Activated T-cell treated with anti-CD3 and anti-CD28 coated beads for 4 hours (primary cell): ENCODE measurements around the gene KCNAB3.
"Not testable (repeated sequence)": the region's sequence is repeated elsewhere in the genome, so short reads cannot be mapped to it uniquely, and the experiment has no call there.

Experiments
- DNase-seq: peaks from one replicate; pipeline ENCODE4 v3.0.0-alpha.2; 2020

KCNAB3 gene

DNA sequence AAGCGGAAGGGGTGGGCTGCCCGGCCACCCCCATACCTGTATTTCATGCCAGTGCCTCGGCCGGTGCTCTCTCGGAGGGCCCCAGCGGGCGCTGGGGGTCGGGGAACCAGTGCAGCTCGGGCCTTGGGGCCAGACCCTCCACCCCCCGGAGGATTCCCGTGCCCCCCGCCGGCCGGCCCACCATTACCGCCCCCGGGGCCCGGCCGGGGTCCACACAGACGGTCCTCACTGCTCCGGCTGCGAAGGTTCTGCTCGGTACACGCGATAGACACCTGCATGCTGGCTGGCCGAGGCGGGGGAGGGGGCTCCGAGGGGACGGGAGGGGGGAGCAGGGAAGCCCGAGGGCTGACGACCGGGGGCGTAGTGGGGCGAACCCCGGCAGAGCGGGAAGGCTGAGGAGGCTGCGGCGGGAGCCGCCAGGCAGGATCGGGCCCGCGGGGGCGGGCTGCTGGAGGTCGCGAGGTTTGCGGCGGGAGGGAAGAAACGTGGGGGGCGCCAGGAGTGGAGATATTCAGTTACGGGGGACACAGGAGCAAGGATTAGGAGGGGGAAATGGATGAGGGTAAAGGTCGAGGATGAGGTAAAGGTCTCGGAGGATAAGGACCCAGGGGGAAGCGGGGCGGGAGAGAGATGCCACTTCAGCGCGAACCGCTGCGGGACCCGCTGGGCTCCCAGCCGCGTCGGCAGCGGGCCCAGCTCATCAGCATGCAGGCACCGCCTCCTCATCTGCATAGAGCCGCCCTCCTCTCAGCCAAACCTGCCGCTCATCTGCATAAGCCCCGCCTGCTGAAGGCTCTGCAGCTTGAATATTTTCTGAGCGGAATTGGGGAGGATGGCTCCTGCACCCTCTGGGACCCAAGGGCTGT, at the start of gene KCNAB3:
Gene KCNAB3, minus strand, starts transcription at position 699 of the 866 bp plus-strand sequence. Its CDS starts 421 bp downstream, at position 278.
- no peak for DNase-seq

DNA sequence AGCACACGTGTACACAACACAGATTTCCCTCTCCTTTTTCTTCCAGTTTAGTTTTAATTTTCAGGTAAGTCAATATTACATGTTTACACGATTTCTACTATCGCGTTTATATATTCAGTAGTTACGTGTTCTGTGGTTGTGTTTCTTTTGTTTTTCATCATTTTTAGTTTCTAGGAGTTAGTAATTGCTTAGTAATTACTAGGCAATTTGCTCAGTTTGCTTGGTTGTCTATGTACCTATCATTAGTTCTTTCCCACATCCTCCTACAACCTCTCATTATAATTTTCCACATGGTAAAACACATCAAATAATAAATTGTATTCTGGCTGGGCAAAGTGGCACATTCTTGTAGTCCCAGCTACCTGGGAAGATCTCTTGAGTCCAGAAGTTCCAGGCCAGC, 48.1 kb upstream of the KCNAB3 start:
- no peak for DNase-seq

DNA sequence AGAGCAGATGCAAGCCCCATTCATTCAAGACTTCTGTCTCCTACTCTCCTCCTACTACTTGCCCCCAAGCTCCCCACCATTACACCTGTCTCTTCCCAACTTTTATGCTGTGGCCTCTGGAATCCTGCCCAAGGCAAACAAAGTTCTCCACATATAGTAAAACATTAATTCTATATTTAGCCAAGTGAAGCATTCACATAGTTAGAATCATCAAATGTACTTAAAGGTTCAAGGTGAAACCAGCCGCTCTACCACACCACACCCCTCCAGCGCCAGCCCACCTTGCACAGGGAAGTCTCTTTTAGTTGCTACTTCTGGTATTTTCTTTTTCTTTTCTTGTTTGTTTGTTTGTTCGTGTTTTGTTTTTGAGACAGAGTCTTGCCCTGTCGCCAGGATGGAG, 47.4 kb upstream of the KCNAB3 start:
- no peak for DNase-seq

DNA sequence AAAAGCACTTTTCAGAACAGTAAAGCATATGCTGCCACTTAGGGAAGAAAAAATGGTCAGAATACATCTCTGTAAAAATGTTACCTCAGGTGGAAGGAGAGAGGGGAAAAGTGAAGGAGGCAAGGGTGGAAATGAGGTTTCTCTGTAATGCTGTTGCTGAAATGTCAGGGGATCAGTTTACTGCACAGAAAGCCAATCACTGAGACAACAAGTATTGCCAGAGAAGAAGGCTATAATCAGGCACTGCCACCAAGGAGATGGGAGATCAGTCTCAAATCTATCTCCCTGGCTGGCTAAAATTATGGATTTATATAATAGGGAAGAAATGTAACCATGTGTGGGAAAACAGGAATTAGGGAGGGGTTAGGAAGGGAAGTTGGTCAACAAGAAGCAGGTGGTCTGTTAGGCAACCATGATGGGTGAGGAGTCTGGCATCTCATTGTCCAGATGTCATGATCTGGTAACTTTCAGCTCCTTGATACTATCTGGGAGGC, 45.0 kb upstream of the KCNAB3 start:
- no peak for DNase-seq

DNA sequence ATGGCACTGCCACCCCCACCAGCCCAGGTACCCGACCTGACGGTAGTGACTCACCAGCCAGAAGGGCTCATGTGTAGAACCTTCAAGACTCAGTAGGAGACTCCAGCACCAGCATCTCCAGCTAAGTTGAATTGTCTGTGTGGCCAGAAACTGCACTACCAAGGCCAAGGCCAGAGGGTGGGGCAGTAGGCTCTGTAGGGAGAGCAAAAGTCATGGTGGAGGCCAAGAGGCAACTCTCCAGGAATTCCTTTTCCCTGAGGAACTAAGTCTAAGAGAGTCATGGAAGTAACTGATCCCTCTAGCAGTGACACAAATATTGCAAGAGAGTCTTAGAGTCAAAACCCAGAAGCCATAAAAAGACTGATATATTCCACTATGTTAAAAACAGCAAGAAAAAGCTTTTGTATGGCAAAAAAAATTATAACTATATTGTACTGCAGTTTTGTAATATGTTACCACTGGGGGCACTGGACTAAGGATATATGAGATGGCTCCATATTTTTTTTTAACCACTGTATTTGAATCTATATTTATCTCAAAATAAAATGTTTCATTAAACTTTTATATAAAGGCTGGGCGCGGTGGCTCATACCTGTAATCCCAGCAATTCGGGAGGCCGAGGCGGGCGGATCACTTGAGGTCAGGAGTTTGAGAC, 42.6 kb upstream of the KCNAB3 start:
- no peak for DNase-seq

DNA sequence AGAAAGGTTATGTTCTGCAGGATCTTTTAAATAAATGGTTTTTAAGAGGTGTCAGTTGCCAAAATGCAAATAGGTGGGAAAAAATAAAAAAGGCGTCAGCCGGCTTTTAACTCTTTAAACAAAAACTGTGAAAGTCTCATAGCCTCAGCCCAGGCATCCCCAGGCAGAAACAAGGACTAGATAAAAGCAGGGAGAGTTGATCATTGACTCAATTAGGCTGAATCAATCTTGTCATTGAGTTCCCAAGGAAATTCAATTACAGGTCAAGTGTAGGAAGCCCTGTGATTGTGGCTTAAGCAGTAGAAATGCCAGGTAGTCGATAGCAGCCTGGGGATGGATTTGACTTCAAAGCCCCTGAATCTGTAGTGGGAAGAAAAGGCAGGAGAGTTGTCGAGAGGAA, 42.0 kb upstream of the KCNAB3 start:
- no peak for DNase-seq

DNA sequence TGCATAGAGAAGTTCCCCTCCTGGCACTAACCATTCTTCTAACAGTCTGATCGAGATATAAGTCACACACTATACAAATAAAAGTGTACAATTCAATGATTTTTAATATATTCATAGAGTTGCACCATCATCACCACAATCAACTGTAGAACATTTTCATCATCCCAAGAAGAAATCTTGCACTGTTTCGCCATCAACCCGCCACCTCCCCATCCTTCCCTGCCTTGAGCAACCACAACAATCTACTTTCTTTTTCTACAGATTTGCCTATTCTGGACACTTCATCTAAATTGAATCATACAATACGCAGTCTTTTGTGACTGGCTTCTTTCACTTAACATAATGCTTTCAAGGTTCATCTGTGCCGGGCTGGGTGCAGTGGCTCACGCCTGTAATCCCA, 39.8 kb upstream of the KCNAB3 start:
- no peak for DNase-seq

DNA sequence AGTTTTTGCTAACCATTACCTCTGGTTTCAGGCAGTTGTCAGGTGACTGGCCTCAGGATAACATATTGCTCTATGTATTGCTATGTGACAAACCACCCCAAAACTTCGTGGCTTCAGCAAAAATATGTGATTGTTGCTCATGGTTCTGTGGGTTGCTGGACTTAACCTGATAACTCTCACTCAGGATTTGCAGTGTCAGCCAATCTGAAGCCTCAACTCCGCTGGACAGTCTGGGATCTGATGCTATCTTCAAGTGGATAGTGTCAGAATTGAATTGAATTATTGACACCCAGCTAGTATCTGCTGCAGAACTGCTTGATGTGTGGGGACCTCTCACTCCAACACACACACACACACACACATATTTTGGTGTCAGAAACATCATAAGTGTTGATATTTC, 38.1 kb upstream of the KCNAB3 start:
- no peak for DNase-seq

DNA sequence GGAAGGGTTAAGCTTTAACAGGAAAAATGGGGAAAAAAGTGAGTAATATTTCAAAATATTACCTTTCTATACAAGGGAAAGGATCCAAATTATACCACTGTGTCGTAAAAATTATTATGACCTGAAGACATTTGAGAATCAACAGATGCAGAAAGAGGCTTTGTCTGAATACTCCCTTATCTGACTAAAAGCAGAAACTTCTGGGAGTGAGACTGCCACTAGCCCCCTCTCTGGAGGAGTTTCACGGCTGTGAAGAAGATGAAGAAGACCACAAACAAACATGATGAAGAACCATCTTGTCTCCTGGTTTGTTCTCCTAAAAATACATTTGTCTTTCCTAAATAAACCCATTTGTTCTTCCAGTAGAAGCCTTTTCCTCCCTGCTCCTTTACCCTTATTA, 31.8 kb upstream of the KCNAB3 start:
- no peak for DNase-seq

DNA sequence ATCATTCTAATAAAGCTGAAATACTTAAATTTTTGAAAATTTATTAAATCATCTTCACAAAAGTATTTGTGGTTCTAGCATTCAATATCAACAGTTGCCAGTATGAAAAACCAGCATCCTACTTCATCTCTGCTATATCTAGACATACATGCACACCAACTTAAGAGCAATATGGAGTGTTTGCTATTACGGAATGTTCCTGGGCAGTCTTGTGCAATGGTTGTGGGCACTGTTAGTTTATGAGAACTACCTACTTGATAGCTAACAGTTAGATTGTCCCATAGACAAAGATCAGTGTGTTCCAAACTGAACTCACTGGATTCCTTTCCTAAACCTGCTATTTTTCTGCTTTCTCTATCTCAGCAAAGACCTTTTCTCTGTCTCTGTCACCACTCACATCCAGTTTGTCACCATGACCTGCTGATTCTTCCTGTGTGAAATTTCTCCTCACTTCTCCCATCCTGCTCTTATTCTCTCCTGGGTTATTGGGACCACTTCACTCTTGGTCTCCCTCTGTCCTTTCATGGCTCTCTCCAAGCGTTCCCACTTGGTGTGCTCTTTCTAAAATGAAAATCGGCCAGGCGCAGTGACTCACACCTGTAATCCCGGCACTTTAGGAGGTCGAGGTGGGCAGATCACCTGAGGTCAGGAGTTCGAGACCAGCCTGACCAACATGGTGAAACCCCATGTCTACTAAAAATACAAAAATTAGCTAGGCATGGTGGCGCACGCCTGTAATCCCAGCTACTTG, 30.0 kb upstream of the KCNAB3 start:
- no peak for DNase-seq

DNA sequence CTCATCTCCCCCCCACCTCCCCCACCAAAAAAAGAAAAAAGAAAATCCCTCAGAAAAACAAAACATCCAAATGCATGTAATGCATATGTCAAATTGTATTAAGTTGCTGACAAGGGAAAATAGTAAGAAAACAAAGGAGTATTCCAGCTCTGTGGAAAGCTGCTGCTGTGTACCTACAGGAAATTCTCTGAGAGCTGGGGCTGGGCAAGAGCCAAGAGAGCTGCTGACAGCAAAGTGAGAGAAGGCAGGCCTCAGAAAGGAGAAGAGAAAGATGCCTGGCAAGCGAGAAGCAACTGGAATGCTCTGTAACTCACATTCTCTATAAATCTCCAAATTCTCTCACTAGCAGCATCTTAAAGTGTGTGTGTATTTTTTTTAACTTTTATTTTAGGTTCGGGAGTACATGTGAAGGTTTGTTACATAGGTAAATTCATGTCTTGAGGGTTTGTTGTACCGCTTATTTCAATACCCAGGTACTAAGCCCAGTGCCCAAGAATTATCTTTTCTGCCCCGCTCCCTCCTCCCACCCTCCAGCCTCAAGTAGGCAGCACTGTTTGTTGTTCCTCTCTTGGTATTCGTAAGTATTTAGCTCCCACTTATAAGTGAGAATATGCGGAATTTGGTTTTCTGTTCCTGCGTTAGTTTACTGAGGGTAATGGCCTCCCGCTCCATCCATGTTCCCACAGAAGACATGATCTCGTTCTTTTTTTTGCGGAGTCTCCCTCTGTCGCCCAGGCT, 26.7 kb upstream of the KCNAB3 start:
- DNase-seq, result no peak

DNA sequence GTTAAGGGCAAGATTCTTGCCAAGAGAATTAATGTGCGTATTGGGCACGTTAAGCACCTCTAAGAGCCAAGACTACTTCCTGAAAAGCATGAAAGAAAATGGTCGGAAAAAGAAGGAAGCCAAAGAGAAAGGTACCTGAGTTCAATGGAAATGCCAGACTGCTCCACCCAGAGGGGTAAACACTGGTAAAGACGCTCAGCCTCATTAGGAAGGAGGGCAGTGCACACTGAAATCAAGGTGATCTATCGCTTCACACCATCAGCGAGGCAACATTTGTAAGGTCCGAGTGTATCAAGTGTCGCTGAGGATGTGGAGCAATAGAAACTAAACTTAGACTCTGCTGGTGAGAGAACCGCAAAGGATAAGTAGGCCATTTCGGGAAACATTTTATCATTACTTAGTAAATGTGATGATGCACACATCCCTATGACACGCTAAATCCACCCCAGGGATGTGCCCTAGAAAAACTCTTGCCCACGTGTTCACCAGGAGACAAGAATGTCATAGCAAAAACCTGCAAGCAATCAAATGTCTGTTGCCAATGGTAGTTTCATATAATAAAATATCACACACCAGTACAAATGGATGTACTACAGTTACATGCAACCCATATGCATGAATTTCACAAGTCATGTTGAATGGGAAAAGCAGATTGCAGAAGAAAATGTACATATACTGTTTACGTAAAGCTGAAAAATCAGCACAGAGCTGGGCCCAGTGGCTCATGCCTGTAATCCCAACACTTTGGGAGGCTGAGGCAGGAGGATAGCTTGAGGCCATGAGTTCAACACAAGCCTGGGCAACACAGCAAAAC, 26.0 kb upstream of the KCNAB3 start:
- DNase-seq, result no peak

DNA sequence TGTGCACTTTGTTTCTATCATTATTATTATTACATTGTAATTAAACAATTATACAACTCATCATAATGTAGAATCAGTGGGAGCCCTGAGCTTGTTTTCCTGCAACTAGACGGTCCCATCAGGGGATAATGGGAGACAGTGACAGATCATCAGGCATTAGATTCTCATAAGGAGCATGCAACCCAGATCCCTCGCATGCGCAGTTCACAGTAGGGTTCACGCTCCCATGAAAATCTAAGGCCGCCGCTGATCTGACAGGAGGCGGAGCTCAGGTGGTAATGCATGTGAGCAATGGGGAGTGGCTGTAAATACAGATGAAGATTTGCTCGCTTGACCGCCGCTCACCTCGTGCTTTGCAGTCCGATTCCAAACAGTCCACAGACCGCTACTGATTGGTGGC, 23.6 kb upstream of the KCNAB3 start:
- not testable (repeated sequence) for DNase-seq

DNA sequence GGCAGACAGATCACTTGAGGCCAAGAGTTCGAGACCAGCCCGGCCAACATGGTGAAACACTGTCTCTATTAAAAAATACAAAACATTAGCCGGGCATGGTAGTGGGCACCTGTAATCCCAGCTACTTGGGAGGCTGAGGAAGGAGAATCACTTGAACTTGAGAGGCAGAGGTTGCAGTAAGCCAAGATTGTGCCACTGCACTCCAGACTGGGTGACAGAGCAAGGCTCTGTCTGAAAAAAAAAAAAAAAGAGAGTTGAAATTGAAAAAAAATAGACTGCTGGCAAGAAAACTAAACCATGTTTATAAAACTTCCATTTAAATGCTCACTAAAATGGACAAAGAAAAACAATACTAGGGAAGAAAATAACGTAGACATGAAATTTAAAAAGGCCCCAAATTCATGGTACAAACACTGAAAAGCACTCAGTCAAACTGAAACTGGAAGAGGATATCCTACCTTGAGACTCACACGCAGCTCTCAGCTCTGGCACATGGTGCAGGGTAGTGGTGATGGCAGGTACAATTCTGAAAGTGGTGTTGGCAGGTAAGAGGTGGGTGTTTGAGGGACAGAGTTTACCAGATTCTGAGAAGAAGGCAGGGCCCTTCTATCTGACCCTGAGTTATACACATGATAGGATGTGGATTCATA, 21.6 kb upstream of the KCNAB3 start:
- no peak for DNase-seq

DNA sequence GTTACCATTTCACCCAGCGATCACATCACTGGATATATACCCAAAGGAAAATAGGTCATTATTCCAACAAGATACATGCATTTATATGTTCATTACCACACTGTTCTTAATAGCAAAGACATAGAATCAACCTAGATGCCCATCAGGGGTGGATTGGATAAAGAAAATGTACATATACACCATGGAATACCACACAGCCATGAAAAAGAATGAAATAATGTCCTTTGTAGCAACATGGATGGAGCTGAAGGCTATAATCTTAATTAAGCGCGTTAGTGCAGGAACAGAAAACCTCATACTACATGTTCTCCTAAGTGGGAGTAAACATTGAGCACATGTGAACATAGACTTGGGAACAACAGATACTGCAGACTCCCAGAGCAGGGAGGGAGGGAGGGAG, 20.9 kb upstream of the KCNAB3 start:
- DNase-seq, result no peak

DNA sequence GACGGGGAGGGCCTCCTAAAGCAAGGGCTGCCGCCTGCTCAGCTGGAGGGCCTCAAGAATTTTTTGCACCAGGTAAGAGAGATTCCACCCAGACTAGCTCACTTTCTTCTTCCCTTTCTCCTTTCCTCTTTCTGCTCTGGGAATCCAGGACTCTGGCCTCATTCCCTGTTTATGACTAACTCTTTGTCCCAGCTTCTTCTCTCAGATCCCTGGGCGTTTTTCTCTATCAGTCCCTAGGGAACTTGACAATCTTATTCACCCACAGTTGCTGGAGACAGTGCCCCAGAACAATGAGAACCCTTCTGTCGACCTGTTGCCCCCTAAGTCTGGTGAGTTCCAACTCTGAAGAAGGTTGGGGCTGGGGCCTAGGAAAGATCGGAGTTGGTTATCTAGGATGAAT, 18.0 kb upstream of the KCNAB3 start:
- DNase-seq, result no peak

DNA sequence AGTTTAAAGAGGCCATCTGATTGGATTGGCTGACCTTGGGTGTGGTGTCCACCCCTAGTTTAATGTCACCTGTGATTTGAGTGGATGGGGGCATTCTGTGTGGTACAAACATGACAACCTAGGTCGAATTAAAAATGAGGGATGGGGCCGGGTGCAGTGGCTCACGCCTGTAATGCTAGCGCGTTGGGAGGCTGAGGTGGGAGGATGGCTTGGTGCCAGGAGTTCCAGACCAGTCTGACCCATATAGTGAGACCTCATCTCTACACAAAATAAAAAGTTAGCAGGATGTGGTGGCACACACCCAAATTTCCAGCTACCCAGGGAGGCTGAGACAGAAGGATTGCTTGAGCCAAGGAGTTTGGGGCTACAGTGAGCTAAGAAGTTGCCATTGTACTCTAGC, 16.8 kb upstream of the KCNAB3 start:
- no peak for DNase-seq

DNA sequence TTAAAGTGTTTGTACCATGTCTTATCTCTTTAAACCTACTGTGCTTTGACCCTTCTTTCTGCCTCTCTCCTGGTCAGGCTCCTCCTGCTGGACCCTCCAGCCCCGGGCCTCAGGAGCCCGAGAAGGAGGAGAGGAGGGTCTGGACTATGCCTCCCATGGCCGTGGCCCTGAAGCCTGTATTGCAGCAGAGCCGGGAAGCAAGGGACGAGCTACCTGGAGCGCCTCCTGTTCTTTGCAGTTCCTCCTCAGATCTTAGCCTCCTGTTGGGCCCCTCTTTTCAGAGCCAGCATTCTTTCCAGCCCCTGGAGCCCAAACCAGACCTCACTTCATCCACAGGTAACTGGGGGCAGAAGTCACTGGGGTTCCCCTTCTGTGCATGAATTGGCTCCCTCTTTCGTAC, 16.0 kb upstream of the KCNAB3 start:
- no peak for DNase-seq

DNA sequence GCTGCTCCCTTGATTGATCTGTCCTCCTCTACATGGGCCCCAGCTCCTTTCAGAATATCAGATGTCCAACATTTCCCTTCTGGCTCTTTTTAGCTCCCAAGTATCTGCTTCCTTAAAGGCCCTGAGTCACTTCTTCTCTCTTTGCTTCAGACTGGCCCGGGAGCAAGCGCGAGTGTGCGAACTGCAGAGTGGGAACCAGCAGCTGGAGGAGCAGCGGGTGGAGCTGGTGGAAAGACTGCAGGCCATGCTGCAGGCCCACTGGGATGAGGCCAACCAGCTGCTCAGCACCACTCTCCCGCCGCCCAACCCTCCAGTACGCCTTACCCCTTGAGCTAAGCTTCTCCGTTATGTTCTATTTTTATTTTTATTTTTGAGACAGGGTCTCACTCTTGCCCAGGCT, 14.7 kb upstream of the KCNAB3 start:
- no peak for DNase-seq

DNA sequence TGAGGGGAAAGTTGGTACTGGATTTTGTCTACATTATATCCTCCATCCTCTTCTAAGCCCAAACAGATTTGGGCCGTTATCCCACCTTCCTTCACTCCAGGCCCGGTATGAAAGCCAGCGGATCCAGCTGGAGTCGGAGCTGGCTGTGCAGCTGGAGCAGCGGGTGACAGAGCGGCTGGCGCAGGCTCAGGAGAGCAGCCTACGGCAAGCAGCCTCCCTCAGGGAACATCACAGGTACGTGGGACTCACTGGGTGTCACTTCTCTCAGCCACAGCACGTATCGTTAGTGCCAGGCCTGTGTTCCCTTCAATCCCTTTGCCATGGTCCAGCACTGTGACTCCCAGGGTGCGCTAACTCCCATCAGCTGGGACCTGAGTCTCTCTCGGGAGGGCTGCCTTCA, 13.6 kb upstream of the KCNAB3 start:
- DNase-seq, result no peak

DNA sequence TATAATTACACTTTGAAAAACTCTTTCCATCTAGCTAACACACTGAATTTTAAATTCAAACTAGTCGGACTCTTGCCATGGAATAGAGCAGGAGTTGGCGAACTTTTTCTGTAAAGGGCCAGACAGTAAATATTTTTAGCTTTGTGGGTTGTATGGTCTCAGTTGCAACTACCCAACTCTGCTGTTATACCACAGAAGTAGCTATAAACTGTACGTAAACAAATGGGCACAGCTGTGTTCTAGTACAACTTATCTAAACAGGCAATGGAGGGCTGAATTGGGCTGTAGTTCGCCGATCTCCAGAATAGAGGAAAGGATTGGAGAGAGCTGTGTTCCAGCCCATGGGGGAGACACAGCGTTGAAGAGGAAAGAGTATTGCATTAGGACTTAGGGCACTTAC, 11.1 kb upstream of the KCNAB3 start:
- no peak for DNase-seq

DNA sequence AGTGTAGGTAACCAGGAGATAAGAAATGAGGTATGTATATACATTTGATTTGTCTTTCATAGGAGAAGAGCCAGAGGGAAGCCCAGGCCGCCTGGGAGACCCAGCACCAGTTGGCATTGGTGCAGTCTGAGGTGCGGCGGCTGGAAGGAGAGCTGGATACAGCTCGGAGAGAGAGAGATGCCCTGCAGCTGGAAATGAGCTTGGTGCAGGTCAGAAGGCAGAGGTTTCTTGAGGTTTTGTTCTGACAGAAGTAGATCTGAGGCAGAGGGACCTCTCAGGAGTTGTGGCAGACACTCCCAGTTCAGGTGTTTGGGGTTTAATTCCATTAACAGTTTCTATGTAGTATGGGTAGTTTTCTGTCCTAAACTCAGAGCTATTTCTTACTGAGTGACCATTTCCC, 10.4 kb upstream of the KCNAB3 start:
- DNase-seq, result no peak
